Kidney glomerular epithelial cell (primary cell): ENCODE results near the gene IFNLR1.

ENCODE experiments used
- DNase-seq: peaks from one replicate; lab custom pipeline; 2025; lab: John Stamatoyannopoulos, UW

IFNLR1 gene

GRCh38 chr1:24175033-24175755 lies 11.9 kb downstream of the IFNLR1 start:
- no peak for DNase-seq

GRCh38 chr1:24173638-24174575 lies 13.2 kb downstream of the IFNLR1 start:
- no peak for DNase-seq

- DNase-seq, result no peak
These were observed 14.5 kb downstream of the IFNLR1 start for GRCh38 chr1:24172598-24172997.

- DNase-seq, result no peak
These were observed 17.8 kb downstream of the IFNLR1 start for GRCh38 chr1:24169286-24169685.

GRCh38 chr1:24168245-24168644 lies 18.8 kb downstream of the IFNLR1 start:
- no peak for DNase-seq

- DNase-seq, result no peak
These were observed 20.1 kb downstream of the IFNLR1 start for GRCh38 chr1:24167008-24167407.

GRCh38 chr1:24165500-24165899 lies 21.6 kb downstream of the IFNLR1 start:
- no peak for DNase-seq

GRCh38 chr1:24164004-24164403 lies 23.1 kb downstream of the IFNLR1 start:
- DNase-seq, result no peak

GRCh38 chr1:24162201-24162600 lies 24.9 kb downstream of the IFNLR1 start:
- DNase-seq, result no peak

- DNase-seq, result no peak
These were observed 25.8 kb downstream of the IFNLR1 start for GRCh38 chr1:24161270-24161669.

GRCh38 chr1:24159366-24159765 lies 27.7 kb downstream of the IFNLR1 start:
- DNase-seq, result no peak

- no peak for DNase-seq
These were observed 29.1 kb downstream of the IFNLR1 start for GRCh38 chr1:24157918-24158481.

GRCh38 chr1:24156542-24157260 lies 30.4 kb downstream of the IFNLR1 start:
- DNase-seq, result no peak

GRCh38 chr1:24155011-24155782 lies 31.9 kb downstream of the IFNLR1 start:
- DNase-seq, result no peak

- DNase-seq, result no peak
These were observed 32.9 kb downstream of the IFNLR1 start for GRCh38 chr1:24154215-24154614.

- DNase-seq, result no peak
These were observed 34.2 kb downstream of the IFNLR1 start for GRCh38 chr1:24152631-24153494.

GRCh38 chr1:24151175-24151533 lies 35.9 kb downstream of the IFNLR1 start:
- no peak for DNase-seq

GRCh38 chr1:24150234-24151174 lies 36.6 kb downstream of the IFNLR1 start:
- DNase-seq, result peak; percentile 62

GRCh38 chr1:24149866-24150233 lies 37.2 kb downstream of the IFNLR1 start:
- DNase-seq, result no peak
